ENCODE results near the gene SAMD4A. TPM values are rescaled to one million over a fixed set of nuclear protein-coding genes. Genes with fewer than 3 reads are reported as not detected.

Gene SAMD4A
- total RNA-seq, 2 donors from 2014 or later, result 80.4 to 236 TPM

DNA sequence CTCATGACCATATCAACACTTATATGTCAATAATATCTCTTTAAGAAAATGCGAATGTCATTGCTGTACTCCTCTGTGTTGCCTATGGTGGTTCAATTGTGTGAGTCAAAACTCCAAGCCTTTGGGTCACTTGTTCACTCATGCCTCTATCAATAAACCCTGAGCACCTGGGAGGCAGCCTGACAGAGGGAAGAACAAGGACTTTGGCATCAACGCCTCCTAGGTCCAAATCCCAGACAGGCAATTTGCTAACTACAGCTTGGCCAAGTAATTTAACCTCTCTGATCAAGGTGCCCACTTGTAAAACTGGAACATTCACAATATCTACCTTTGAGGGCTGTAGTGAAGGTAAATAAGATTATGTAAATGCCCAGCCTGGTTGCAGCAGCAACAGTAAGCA is 137.8 kb downstream of the SAMD4A start:
- intact Hi-C loops (cut with DNase I), result no loop called here
- DNase-seq (ENCODE audit: low spot score), result no peak

DNA sequence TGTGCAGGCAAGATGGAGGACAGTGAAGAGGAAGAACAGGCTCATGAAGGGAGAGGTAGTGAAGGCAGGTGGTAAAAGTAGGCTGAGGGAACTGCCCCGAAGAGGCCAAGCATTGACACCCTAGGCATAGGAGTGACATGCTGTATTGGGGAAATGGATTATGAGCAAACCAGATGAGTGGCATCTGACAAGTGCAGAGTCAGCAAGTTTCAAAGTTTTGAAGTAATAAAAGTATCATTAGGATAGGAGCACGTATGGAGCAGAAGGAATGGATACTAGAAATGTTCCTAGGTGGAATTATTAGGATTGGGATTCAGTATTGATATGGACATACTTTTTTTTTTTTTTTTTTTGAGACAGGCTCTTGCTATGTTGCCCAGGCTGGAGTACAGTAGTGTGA is 139.8 kb downstream of the SAMD4A start:
- no peak for DNase-seq (ENCODE audit: low spot score)
- intact Hi-C loops (cut with DNase I), result no loop called here

DNA sequence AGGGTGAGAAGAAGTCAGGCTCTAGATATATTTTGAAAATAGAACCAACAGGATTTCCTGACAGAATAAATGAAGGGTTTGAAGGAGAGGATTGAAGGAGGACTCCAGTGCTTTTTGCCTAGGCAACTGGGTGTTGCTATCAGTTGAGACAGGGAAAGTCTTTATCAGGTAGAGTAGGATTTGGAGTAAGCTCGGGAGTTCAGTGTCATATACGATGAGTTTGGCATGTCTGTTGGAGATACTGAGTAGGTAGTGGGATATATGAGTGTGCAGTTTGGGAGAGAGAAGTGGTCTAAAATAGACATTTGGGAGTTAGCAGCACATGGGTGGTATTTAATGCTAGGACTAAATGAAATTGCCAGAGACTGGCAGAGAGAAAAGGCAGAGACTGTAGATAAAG is 141.2 kb downstream of the SAMD4A start:
- intact Hi-C loops (cut with DNase I), result no loop called here
- DNase-seq (ENCODE audit: low spot score), result no peak

DNA sequence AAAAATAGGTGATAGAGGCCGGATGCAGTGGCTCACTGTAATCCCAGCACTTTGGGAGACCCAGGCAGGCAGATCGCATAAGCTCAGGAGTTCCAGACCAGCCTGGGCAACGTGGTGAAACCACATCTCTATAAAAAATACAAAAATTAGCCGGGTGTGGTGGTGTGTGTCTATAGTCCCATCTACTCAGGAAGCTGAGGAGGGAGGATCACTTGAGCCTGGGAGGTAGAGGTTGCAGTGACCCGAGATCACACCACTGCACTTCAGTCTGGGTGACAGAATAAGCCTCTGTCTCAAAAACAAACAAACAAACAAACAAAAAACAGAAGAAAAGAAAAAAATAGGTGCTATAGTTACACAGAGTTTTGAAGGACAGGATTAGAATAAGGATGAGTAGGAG is 142.1 kb downstream of the SAMD4A start:
- intact Hi-C loops (cut with DNase I), result no loop called here
- no peak for DNase-seq (ENCODE audit: low spot score)

DNA sequence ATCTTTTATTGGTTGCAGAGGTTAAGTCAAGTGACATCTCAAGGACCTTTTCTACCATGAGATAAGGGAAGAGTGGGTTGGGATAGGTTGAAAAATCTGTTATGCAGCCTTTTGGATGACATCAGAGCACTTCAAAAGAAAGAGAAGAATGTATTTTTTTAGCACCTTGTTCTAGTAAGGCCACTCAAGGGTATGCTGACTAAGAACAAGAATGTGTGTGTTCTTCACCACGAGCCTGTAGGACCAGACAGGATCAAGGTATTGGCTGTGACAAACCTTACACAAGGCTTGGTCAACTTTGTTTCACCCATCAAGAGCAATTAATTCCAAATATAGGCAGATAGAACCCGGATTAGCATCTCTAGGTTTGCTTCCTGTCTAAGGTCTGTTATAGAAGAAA is 142.5 kb downstream of the SAMD4A start:
- intact Hi-C loops (cut with DNase I), result no loop called here

DNA sequence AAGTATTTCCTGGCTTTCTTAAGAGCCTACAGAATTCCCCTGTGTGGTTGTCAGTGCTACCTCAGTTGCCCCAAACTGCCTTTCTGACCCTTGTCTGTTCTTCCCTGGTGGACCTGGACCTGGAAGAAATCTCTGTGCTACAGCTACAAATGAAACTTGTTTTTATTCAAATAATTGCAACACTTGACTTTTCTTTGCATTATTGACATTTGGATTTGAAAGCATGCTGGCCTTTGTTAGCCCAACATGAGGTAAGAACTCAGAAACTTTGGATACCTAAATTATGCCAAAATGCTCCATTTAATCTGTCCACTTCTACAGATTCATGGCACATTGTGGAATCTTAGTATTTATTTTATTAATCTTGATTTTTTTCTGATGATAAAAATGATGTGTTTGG is 142.9 kb downstream of the SAMD4A start:
- intact Hi-C loops (cut with DNase I), result no loop called here

More for the DNA sequence above, 142.5 kb downstream of the SAMD4A start:
- DNase-seq (ENCODE audit: low spot score), result no peak

DNA sequence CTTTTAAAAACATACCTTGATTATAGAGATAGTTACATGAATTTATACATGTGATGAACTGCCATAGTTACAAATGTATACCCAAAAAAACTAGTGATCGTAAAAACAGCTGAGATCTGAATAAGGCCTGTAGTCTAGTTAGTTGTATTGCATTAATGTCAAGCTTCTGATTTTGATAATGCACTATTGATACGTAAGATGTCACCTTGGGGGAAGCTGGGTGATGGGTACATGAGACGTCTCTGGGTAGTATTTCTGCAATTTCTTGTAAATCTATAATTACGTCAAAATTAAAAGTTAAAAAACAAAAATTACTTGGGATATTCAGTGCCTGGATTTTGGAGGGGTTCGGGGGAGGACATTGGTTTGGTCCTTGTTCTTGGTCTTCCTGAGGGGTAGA is 144.4 kb downstream of the SAMD4A start:
- intact Hi-C loops (cut with DNase I), result no loop called here

More for the DNA sequence above, 142.9 kb downstream of the SAMD4A start:
- DNase-seq (ENCODE audit: low spot score), result no peak

DNA sequence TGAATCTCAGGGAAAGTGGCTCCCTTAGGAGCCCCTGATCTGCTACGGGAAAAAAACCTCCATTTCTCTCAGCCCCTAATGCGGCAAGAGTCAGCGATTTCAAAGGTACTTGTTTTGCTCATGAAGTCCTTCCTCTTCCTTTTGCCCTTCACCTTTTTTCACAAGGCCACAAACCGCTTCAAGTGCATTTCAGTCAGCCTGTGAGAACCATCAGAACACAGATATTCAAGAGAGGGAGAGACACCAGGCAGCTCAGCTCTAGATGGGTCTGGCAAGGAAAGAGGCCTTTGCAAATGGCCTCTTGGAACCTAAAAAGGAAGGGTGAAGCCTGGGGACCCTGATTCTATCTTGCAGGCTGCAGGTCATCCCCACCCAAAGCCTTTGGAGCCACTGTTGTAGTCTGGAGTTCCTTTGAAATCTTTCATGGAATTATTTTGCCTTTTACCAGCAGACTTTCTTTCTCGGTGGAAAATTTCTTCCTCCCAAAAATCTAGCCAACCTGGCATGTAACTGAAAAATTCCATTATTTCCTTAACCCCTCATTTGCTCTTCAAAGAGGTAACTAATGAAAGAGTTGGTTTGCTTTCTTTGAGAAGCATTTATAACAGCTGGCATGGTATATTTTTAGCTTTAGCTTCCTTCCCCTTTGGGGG is 145.0 kb downstream of the SAMD4A start:
- intact Hi-C loops (cut with DNase I), result no loop called here

More for the DNA sequence above, 144.4 kb downstream of the SAMD4A start:
- no peak for DNase-seq (ENCODE audit: low spot score)

DNA sequence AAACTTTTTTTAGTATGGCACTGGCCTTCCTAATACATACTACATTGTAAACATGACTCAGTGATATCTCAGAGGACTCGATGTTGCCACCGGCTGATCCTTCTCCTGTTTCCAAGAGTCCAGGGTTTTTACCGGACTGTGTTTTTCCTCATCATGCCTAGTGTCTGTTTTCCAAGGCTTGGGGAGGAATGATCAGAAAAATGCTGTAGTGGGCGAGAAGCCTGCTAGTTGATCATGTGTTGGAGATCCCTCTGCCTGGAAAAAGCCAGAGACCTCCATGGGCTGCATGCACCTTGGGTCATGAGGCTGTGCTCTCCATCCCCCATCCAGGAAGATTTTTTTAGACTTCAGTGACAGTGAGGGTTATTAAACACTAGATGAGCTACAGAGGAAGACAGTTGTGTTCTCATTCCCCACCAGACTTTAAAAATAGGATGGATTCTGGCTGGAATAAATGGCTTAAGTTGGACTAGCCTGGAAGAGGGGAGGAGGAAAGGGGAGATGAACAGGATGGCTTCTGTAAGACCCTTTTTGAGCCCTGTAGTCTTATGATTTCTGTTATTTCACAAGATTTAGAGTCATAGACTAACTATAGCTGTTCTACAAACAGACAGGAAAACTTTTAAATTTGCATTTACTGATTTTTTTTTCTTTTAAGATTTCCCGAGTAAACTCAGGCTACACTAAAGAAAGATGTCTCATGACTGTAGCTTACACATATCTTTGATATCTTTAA is 145.7 kb downstream of the SAMD4A start:
- intact Hi-C loops (cut with DNase I), result no loop called here
- no peak for DNase-seq (ENCODE audit: low spot score)

More for the DNA sequence above, 145.0 kb downstream of the SAMD4A start:
- DNase-seq (ENCODE audit: low spot score), result no peak

DNA sequence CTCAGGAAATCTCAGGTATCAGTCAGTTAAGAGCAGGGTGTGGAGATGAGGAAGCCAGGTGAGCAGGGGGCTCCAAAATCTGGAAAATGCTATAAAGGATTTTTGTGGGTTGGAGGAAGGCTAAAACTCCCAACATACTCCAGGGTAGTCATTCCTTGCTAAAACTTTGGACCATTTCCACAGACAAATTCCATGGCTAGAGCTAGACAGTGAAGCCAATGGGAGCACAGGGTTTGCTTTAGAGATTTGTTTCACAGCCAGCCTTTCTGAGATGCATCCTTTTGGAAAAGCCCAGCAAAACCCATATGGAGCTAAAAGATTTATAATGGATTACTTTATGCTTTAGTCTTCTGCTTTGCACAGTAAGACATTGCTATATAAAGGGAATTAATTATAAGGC is 146.5 kb downstream of the SAMD4A start:
- DNase-seq (ENCODE audit: low spot score), result no peak
- intact Hi-C loops (cut with DNase I), result no loop called here

DNA sequence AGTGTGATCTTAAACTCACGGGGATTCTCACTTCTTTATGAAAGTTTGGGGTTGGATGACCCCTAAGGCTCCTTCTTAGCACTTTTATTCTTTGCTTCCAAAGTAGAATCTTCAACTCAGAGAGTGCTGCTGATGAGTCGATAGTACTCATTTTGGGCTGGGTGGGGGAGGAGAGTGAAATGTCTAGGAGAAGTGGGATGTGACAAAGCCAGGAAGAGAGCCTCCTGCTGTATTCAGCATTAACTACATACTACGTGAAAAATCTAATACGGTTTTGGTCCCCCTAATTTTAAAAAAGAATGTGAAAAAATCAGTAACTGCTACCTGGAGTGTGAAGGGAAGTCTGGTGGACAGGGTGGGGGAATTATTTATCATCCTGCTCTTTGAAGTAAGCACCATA is 148.3 kb downstream of the SAMD4A start:
- no peak for DNase-seq (ENCODE audit: low spot score)
- intact Hi-C loops (cut with DNase I), result no loop called here

DNA sequence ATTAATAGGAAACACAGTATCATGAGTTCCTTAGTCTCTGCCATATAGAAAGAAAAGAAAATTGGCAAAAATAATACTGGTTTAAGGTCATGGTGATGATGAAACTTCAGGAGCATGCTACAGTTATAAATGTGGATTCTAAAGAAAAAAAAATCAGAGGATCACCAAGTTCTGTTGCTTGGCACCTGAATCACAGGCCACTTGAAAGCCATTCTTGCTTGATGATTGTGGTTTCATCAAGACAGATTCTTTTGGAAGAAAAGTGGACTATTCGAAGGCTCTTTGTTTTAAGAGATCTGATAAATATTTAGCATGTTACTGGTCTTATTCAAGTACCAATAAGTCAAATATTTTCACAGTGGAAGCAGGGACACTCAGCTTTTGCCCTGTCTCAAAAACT is 148.9 kb downstream of the SAMD4A start:
- intact Hi-C loops (cut with DNase I), result no loop called here

DNA sequence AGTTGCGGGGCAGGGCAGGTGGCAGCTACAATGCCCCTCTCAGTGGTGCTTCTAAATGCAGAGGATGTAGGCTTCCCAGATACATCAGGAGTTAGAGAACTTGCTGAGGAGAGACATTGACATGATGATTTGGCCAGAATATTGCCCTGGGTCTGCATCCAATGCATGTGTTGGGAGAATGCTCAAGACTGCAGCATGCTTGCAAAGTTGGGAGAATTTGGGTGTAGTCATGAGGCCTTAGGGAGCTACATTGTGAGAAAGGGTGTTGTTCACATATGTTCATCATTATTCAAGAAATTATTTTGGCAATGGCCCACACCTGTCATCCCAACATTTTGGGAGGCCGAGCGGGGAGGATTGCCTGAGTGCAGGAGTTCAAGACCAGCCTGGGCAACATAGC is 149.9 kb downstream of the SAMD4A start:
- intact Hi-C loops (cut with DNase I), result no loop called here
- no peak for DNase-seq (ENCODE audit: low spot score)

More for the DNA sequence above, 148.9 kb downstream of the SAMD4A start:
- no peak for DNase-seq (ENCODE audit: low spot score)

DNA sequence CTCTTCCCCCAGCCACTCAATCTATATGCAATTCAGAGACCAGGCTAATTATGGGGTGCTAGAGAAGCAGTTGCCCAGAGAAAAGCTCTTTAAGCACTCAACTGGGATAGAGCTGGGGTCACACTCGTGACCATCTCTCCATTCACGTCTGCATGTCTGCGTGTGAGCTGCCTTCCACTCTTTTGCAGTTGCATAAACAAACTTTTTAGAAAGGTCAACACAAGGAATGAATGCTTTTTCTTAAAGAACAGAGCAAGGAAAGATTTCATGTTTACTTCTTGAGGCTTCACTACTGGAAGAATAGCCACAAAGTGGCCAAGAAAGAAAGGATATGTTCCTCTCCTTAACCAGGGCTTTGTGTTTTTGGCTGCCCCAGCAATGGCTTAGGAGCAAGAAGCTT is 151.1 kb downstream of the SAMD4A start:
- intact Hi-C loops (cut with DNase I), result no loop called here
- no peak for DNase-seq (ENCODE audit: low spot score)

DNA sequence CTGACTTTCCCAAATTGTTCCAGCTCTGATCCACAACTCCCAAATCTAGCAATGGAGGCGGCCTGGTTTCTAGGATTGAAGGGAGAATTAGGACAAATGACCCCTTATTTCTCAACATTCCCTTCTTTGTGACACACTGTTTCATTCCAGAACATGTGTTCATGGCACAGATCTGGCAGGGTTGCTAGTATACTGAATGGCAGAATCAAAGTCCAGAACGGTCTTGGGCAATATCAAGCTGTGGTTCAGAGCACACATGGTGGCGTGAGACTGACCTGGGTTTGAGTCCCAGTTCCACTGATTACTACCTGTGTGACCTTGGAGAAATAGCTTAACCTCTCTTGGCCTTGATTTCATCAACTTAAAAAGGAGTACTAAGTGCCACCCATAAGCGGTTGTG is 152.5 kb downstream of the SAMD4A start:
- no peak for DNase-seq (ENCODE audit: low spot score)
- intact Hi-C loops (cut with DNase I), result no loop called here

DNA sequence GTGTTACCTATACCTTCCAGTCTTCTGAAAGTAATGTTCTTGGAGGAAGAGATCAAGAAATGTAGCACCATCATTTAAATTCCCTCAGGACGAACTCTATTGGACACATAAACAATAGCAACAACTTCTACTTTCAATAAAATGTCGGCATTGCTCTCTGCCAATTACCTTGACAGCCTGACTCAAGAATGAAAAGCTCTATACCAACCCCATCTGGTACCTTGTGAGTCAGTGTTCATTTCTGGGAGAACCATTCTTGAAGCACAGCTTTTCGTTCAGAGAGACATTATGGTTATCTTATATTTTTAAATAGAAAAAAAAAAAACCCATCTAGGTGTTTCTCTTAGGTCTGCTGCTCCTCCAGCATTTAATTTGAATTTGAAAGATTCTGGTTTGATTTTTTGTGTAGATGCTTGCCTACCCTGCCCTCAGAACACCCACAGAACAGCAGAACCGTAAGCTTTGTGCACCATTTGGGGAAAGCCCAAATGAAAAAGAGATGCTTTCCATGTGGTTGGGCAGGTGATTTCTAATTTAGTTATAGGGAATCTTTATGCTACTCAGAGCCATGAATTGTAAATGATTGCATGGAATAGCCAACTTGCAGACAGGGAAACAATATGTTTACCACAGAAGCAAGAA is 156.0 kb downstream of the SAMD4A start:
- DNase-seq (ENCODE audit: low spot score), result no peak
- intact Hi-C loops (cut with DNase I), result no loop called here

DNA sequence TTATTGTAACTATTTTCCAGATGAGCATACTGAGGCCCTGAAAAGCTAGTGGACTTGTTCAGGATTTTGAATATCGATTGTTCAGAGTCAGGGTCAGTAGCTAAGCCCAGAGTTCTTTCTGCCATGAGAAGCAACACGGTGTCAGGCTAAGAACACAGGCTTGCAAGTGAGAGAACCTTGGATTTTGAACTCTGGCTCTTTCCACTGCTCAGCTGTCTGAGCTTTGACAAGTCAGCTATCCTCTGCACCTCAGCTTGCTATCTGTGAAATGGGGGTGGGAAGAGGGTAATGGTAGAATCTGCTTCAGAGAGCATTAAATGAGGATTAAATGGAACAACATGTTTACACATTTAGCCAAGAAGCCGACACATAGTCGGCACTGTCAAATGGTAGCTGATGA is 157.2 kb downstream of the SAMD4A start:
- DNase-seq (ENCODE audit: low spot score), result no peak
- intact Hi-C loops (cut with DNase I), result no loop called here

DNA sequence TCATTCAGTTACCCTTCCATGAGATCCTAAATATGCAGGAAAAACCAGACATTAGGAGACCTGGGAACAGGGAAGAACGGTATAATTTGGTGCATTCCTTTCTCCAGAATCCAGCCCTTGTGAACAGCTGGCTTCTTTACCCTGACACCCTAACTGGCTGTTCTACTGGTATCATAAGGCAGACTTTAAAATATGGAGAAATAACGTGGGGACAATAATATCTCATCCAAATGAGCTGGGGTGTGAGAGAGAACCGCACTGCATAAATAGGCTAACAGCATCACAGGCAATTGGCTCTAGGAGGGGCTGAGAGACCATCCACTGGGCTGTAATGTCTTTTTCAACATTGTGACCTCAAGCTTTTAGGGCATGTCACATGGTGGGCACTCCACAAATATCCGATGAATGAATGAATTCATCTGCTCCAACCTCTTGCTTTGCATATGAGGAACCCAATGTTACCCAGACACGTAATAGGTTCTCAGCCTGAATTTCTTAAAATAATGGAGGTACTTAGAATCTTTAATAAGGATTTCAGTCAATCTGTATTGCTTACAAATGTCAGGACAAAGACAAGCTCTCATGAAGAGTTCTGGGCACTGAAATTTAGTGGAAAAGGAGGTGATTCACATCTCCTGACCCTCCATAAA is 157.9 kb downstream of the SAMD4A start:
- DNase-seq (ENCODE audit: low spot score), result no peak
- intact Hi-C loops (cut with DNase I), result no loop called here

DNA sequence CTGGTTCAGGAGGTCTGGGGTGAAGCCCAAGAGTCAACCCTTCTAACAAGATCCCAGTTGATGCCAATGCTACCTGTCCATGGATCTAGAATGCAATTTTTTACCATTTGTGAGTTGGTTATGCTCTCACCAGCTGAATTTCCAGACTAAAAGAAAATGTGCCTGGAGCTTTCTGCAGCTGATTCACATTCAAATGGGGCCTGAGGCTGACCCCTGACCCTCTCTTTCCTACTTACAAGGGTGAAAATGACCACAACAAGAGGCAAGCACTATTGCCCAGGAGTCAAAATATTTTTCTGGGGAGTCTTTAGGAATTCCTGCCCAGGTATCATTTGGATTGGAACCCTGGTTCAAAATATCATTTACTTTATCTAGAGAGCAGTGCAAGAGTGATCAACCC is 159.1 kb downstream of the SAMD4A start:
- DNase-seq (ENCODE audit: low spot score), result no peak
- intact Hi-C loops (cut with DNase I), result no loop called here

DNA sequence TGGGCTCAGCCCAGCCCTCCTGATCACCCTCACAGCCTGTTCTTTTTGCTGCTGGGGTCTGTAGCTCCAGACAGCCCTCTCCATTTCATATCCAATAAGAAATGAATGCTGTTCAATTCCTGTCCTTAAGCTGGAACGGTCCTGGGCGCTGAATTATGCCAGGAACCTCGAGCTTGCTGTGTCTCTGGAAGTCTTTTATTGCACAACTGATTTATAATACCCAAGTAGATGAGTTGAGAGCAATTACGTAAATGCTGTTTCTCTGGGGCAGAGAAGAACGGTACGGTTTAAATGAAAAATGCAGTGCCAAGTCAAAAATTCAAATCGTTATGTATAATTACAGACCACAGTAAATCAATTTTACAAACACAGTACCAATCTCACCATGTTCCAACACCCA is 161.0 kb downstream of the SAMD4A start:
- no peak for DNase-seq (ENCODE audit: low spot score)
- intact Hi-C loops (cut with DNase I), result loop anchor here in 1 of 2 donors (1.0 kb wide), 1 partner anchor 33 kb away; no protein-coding TSS in a partner anchor

All from posterior vena cava (tissue), 2 donors.